Effector memory CD4-positive, alpha-beta T cell (primary cell): ENCODE measurements around the gene GRID2.

Experiments used
- DNase-seq, 3 donors: peaks; one replicate each; pipeline ENCODE4 v3.0.0-alpha.2; 2020
- H3K27ac ChIP-seq: 2 replicates; pipeline ENCODE4 v1.7.0; 2013; ENCODE audit warnings: mild to moderate bottlenecking, low read length, moderate library complexity; ENCODE audit not compliant: insufficient read depth, poor library complexity, severe bottlenecking
- H3K27me3 ChIP-seq: replicated peaks from 2 replicates; pipeline ENCODE4 v1.7.0; 2013; ENCODE audit warnings: mild to moderate bottlenecking, low read length; ENCODE audit not compliant: insufficient read depth, control insufficient read depth, poor library complexity, severe bottlenecking
- H3K36me3 ChIP-seq: 2 replicates; pipeline ENCODE4 v1.7.0; 2013; ENCODE audit warnings: mild to moderate bottlenecking, low read length, moderate library complexity; ENCODE audit not compliant: control insufficient read depth, insufficient read depth
- H3K4me1 ChIP-seq: 2 replicates; pipeline ENCODE4 v1.7.0; 2013; ENCODE audit warnings: low read length, mild to moderate bottlenecking; ENCODE audit not compliant: control insufficient read depth, insufficient read depth, poor library complexity, severe bottlenecking
- H3K4me3 ChIP-seq: 2 replicates; pipeline ENCODE4 v1.7.0; 2013; ENCODE audit warnings: low read length, low read depth, mild to moderate bottlenecking; ENCODE audit not compliant: insufficient read depth, poor library complexity, severe bottlenecking
- H3K9me3 ChIP-seq: 2 replicates; pipeline ENCODE4 v1.7.0; 2013; ENCODE audit warnings: mild to moderate bottlenecking, low read length, moderate library complexity; ENCODE audit not compliant: control insufficient read depth

GRID2 gene

DNA sequence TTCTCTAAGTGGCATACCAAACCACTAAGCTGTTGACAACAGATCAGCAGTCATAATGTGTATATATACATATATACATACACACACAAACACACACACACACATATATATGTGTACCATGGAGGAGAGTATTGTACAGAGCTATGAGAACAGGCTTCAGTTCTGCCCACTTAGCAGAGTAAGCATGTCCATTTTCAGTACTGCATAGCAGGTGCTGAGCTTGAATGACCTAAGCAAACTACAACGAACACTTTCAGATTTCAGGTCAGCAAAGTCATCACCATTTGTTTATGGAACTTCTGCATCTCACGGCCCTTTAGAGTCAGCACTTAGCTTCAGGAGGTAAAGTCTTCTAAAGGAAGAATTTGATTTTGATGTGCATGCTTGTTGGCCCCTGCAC is 789.0 kb downstream of the GRID2 start:
- H3K36me3 ChIP-seq, result no peaks in the 10 kb centered on the region
- no peak overlapping the region for H3K27ac ChIP-seq
- H3K4me3 ChIP-seq, result no peak overlapping the region
- no peak for DNase-seq
- H3K27me3 ChIP-seq, result no peaks in the 10 kb centered on the region
- H3K9me3 ChIP-seq, result no peaks in the 10 kb centered on the region
- H3K4me1 ChIP-seq, result no peaks in the 10 kb centered on the region

DNA sequence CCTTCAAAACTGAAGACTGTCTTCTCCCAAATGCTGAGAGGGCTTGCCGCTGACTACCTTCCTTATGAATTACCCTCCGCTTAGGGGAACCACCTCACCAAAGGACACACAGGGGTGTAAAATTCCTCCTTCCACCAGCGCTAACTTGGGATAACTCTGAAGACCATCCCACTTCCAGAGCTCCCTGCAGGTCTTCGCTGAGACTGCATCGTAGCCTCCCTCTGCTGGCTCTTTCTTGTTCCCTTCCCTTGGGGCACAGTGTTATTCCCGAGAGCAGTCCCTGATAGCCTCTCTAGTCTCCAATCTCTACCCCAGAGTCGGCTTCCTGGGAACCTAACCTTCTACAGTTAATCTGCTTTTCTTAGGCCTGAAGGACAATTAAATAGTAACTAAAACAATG is 799.3 kb downstream of the GRID2 start:
- H3K9me3 ChIP-seq, result no peaks in the 10 kb centered on the region
- no peak overlapping the region for H3K27ac ChIP-seq
- no peaks in the 10 kb centered on the region for H3K27me3 ChIP-seq
- no peaks in the 10 kb centered on the region for H3K4me1 ChIP-seq
- DNase-seq, result no peak
- no peaks in the 10 kb centered on the region for H3K36me3 ChIP-seq
- H3K4me3 ChIP-seq, result no peak overlapping the region

DNA sequence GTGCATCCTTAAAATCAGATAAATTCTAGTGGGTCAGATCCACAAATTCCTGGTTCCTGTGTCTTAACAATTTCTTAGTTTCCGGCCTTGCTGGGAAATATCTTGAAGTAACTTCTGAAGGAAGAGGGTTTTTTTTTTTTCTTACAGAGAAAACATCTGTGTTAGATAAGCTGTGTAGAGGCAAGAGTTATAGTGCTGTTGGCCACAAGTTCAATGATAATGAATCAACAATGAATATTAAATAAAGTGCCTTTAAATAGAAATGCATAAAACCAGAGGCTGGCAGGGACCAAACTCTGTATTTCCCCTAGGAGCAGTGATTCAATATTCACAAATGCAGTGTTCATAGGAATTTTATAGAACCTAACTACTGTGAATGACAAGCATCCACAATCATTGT is 812.9 kb downstream of the GRID2 start:
- H3K27ac ChIP-seq, result no peak overlapping the region
- H3K27me3 ChIP-seq, result no peaks in the 10 kb centered on the region
- H3K36me3 ChIP-seq, result no peaks in the 10 kb centered on the region
- H3K9me3 ChIP-seq, result no peaks in the 10 kb centered on the region
- no peak overlapping the region for H3K4me3 ChIP-seq
- no peak for DNase-seq
- no peaks in the 10 kb centered on the region for H3K4me1 ChIP-seq

DNA sequence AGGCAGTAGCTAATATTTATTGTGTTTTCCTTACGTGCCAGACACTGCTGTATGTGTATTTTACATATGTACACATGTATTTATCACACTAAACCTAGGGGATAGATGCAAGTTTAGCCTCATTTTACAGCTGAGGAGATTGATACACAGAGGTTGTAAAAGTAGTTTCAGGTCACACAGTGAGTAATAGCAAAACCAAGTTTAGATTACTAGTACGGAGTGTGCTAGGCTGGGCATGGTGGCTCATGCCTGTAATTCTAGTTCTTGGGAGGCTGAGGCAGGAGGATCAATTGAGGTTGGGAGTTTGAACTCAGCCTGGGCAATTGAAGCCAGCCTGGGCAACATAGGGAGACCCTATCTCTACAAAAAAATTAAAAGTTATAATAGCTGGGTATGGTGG is 823.7 kb downstream of the GRID2 start:
- Histone ChIP-seq H3K4me3 (no peak overlapping the region), H3K27ac (no peak overlapping the region), H3K9me3 (no peaks in the 10 kb centered on the region), H3K4me1 (no peaks in the 10 kb centered on the region), H3K27me3 (no peaks in the 10 kb centered on the region), H3K36me3 (no peaks in the 10 kb centered on the region)
- DNase-seq, result no peak

DNA sequence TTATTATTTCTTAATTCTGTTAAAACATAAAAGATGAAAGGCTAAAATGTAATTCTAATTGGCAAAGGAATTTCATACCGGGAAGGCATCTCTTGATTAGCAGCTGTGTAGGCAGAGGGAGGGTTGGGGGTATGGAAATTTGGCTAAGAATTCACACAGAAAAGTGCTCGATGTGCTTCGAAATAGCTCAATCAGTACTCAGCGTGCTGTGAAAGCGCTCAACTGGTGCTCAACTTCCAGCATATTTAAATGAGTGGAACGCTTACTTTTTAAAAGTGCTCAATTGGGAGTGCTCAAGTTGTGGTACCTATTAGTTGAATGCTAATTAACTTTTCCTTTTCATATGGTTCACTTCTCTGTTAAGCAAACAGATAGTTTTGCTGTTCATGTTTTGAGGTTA is 828.9 kb downstream of the GRID2 start:
- Histone ChIP-seq H3K4me1 (no peaks in the 10 kb centered on the region), H3K36me3 (no peaks in the 10 kb centered on the region), H3K9me3 (no peaks in the 10 kb centered on the region), H3K27ac (no peak overlapping the region), H3K4me3 (no peak overlapping the region), H3K27me3 (no peaks in the 10 kb centered on the region)
- no peak for DNase-seq

DNA sequence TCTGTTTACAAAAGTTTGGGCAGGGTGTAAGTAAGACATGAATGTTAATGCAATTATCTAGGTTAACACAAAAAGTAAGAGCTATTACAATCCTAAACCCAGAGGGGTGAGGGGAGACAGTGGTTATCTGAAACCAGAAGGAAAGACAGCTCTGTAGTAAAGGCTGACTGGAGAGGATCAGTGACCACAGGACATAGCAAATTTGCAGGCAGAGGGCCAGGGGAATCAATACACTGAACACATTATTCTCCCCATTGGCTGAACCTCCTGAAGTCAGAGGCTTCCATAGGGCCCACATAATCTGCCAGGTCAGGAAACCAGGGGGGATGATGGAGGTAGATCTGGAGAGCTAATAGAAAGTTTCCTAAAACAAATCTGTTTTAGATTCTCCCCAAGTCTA is 835.4 kb downstream of the GRID2 start:
- no peak overlapping the region for H3K27ac ChIP-seq
- no peak for DNase-seq
- H3K36me3 ChIP-seq, result no peaks in the 10 kb centered on the region
- no peak overlapping the region for H3K4me3 ChIP-seq
- no peaks in the 10 kb centered on the region for H3K9me3 ChIP-seq
- no peaks in the 10 kb centered on the region for H3K4me1 ChIP-seq
- H3K27me3 ChIP-seq, result no peaks in the 10 kb centered on the region

DNA sequence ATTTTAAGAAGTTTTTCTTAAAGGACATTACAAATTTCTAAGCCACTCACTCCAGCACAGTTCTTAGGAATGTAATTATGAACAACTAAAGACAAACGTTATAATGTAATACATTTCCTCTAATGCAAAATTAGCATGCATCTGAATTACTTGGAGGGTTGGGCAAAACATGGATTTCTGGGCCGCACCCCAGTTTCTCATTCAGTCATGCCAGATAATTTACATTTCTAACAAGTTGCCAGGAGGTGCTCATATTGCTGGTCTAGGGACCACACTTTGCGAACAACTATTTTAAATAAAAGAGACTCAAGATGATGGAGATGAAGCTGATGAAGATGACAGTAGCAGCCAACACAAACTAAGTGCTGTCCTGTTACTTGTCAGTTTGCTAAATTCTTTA is 840.1 kb downstream of the GRID2 start:
- Histone ChIP-seq H3K36me3 (no peaks in the 10 kb centered on the region), H3K9me3 (no peaks in the 10 kb centered on the region), H3K4me3 (no peak overlapping the region), H3K4me1 (no peaks in the 10 kb centered on the region), H3K27me3 (no peaks in the 10 kb centered on the region), H3K27ac (no peak overlapping the region)
- no peak for DNase-seq

DNA sequence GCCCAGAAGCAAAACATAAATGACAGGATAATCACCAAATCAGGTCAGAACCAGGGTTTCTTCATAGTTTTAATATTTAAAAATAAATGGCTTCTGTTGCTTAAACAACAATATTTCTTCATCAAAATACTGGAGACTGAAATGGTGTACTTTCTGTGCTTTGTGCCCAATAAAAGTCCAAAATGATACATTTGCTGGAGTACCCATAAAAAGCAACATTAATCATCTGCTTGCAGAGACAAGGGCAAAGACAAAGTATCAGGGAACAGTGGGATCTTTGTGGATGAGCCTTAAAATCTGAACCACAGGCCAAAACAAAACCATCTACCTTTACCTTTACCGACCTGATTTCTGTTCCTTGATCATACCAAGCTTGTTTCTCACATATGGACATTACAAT is 840.9 kb downstream of the GRID2 start:
- Histone ChIP-seq H3K4me3 (no peak overlapping the region), H3K36me3 (no peaks in the 10 kb centered on the region), H3K9me3 (no peaks in the 10 kb centered on the region), H3K4me1 (no peaks in the 10 kb centered on the region), H3K27ac (no peak overlapping the region), H3K27me3 (no peaks in the 10 kb centered on the region)
- DNase-seq, result no peak

DNA sequence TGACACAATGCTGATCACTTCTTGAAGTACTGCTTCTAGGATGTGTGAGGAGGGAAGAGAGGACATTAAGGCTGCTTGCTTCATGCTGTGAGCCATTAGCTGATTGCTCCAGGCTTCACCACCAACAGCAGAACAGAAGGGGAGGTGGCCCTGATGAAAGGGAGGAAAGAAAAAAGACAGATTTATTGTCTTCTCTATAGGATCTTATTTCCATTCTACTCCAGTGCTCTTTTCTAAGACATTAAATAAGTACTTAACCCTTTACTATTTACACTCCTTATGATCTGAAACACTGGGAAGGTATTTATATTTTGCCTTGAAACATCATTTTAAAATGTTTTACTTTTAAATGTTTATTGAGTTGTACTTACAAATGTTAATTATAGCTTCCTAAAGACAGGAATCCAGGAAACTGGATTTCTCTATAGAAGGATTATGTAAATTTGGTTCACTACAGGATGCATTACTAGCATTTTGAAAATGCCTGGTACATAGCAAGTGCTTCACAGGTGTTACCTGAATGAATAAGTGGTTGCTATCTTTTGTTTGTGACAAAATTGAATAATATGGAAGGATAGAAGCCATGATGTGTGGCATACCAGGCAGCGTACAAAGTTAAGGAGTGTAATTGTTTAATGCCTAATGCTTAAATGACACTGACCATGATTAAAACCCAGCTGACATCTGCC is 843.9 kb downstream of the GRID2 start:
- no peak overlapping the region for H3K27ac ChIP-seq
- no peak overlapping the region for H3K4me3 ChIP-seq
- DNase-seq, result no peak
- no peaks in the 10 kb centered on the region for H3K4me1 ChIP-seq
- H3K36me3 ChIP-seq, result no peaks in the 10 kb centered on the region
- no peaks in the 10 kb centered on the region for H3K27me3 ChIP-seq
- no peaks in the 10 kb centered on the region for H3K9me3 ChIP-seq

DNA sequence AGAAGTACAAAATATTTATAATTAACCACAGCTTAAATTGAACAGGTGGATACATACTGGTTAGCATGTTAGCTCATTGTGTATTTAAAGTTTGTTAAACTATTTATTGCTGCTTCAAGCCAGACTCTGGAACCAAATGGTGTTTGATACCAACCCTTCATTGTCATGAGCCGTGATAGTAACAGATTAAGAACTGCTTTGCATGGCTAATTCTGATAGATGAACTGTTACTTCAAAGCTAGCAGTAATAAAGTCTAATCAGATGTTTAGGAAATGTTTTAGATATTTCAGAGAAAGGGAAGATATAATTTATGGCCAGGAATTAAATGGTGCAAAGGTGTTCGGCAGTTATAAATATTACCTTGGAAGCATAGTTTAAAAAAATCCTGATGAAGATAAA is 848.7 kb downstream of the GRID2 start:
- H3K36me3 ChIP-seq, result no peaks in the 10 kb centered on the region
- DNase-seq, result no peak
- no peaks in the 10 kb centered on the region for H3K4me1 ChIP-seq
- H3K9me3 ChIP-seq, result no peaks in the 10 kb centered on the region
- H3K4me3 ChIP-seq, result no peak overlapping the region
- H3K27me3 ChIP-seq, result no peaks in the 10 kb centered on the region
- no peak overlapping the region for H3K27ac ChIP-seq
